A549 (cell line): ENCODE results near the gene METTL16.

Source experiments
- CTCF ChIP-seq: fragments of >200 bp; sonication (Bioruptor Twin); formaldehyde crosslinking; IDR thresholded peaks from 3 replicates; pipeline ENCODE4 v1.5.1; 2016
- TF ChIP-seq, protein P1 (sequence below): IDR thresholded peaks from 2 replicates; pipeline ENCODE4 v1.6.1; 2012

DNA sequence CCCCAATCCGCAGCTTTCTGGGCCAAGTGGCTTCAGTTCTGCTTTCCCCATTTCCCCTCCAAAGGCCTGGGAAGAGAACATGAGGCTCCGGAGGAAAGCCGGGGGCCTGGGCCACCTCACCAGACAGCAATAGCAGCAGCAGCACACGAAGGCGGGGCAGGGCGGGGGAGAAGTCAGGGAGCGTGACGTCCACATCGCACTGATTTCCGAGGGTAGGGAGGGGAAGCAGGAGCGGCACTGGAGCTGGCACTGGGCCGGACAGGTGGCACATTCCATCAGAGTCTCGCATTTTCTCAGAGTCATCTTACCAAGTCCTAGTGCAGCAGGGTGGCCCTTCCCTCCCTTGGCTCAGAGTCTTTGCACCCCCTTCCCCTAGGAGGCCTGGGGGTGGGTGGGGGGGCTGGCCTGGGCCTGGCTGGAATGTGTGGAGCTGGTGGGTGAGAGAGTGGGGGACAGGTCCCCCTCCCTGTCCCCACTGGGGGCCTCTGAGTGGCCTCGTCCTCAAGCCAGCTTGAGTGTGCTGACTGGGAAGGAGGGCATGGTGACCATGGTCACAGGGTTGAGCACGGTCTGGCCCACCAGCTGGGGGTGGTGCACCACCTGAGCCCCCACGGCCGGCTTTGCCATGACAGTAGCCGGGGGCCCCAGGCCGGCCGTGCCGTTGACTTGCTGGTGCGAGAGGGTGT lies 125.1 kb downstream of the METTL16 start:
- no peak for TF ChIP-seq CTCF
- TF ChIP-seq, protein P1, sequence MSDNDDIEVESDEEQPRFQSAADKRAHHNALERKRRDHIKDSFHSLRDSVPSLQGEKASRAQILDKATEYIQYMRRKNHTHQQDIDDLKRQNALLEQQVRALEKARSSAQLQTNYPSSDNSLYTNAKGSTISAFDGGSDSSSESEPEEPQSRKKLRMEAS = no peak
